ENCODE measurements around the gene DNAJC1. TPM values are rescaled to one million over a fixed set of nuclear protein-coding genes. Genes with fewer than 3 reads are reported as not detected.

DNAJC1 gene
- total and polyA plus RNA-seq, 2 of the 4 experiments (the other 2 are of a cell fraction) = 12.7 to 13.3 TPM

- TF ChIP-seq FOS (IDR thresholded peaks at IDR 0.05; ENCODE audit: low read depth, low read length) = no peak
- no peak for TF ChIP-seq ELK1 (IDR thresholded peaks at IDR 0.05; ENCODE audit: borderline replicate concordance, low read depth, low read length)
- no peak for TF ChIP-seq RFX5 (IDR thresholded peaks at IDR 0.05; ENCODE audit: low read depth, low read length)
- no peak for TF ChIP-seq CEBPB (IDR thresholded peaks at IDR 0.05; ENCODE audit: low read depth, low read length)
- TF ChIP-seq RAD21 (IDR thresholded peaks at IDR 0.05; ENCODE audit: low read length) = no peak
- no peak for TF ChIP-seq BHLHE40 (IDR thresholded peaks at IDR 0.05; ENCODE audit: low read depth, low read length)
- TF ChIP-seq POLR2A (IDR thresholded peaks at IDR 0.05; ENCODE audit: low read depth, low read length) = no peak
- no peak for TF ChIP-seq SMC3 (IDR thresholded peaks at IDR 0.05; ENCODE audit: low read depth, low read length)
- TF ChIP-seq USF2 (IDR thresholded peaks at IDR 0.05; ENCODE audit: low read depth, low read length) = no peak
- no peak for TF ChIP-seq CTCF (conservative IDR thresholded peaks at IDR 0.05; ENCODE audit: low read depth, low read length)
- no peak for TF ChIP-seq RCOR1 (IDR thresholded peaks at IDR 0.05; ENCODE audit: insufficient replicate concordance, low read length)
- TF ChIP-seq NFE2L2 (IDR thresholded peaks at IDR 0.05; ENCODE audit: low read depth, low read length) = no peak
- Histone ChIP-seq H2BK120ac (ENCODE audit: low read depth, low read length) (no peak overlapping the region), H3K9ac (ENCODE audit: low read depth, low read length) (no peak overlapping the region), H3K4me1 (ENCODE audit: control insufficient read depth, insufficient read depth, low read length) (no peaks in the 10 kb centered on the region), H3K14ac (replicated peaks; ENCODE audit: low read depth, low read length) (no peak overlapping the region), H3K36me3 (ENCODE audit: control insufficient read depth, insufficient read depth, low read length) (peaks cover 6% of the 10 kb centered on the region), H3K23ac (ENCODE audit: low read depth, low read length) (no peak overlapping the region), H4K5ac (ENCODE audit: low read depth, low read length) (no peak overlapping the region), H3K79me1 (ENCODE audit: low read depth in 1 of 2, low read length in 2 of 2) (no peaks in the 10 kb centered on the region), H2BK20ac (ENCODE audit: low read depth, low read length) (no peak overlapping the region), H3K56ac (ENCODE audit: extremely low read depth, insufficient read depth, low read length) (no peak overlapping the region), H2BK5ac (ENCODE audit: low read depth, low read length, poor library complexity, severe bottlenecking) (no peak overlapping the region), H3K9me1 (ENCODE audit: insufficient read depth, low read length) (no peaks in the 10 kb centered on the region), H3K18ac (ENCODE audit: low read depth, low read length) (no peak overlapping the region), H3K27me3 (ENCODE audit: control insufficient read depth, insufficient read depth, low read length) (no peaks in the 10 kb centered on the region), H3K4ac (ENCODE audit: low read depth, low read length) (no peak overlapping the region), H4K91ac (ENCODE audit: insufficient read depth, low read depth, low read length) (no peak overlapping the region), H4K8ac (ENCODE audit: low read depth in 2 of 2, low read length in 2 of 2) (no peak overlapping the region), H4K20me1 (ENCODE audit: insufficient read depth, low read length) (no peaks in the 10 kb centered on the region), H3K4me3 (ENCODE audit: insufficient read depth, low read depth, low read length) (no peak overlapping the region), H2AFZ (replicated peaks; ENCODE audit: low read length, poor library complexity) (no peak overlapping the region), H2BK15ac (ENCODE audit: low read depth, low read length) (no peak overlapping the region), H3K9me3 (ENCODE audit: control insufficient read depth, insufficient read depth, low read length) (no peaks in the 10 kb centered on the region), H3K4me2 (ENCODE audit: low read depth, low read length) (no peak overlapping the region), H2AK9ac (replicated peaks; ENCODE audit: low read depth, low read length, poor library complexity) (no peak overlapping the region), H2AK5ac (ENCODE audit: low read depth, low read length) (no peak overlapping the region), H3K27ac (ENCODE audit: insufficient read depth, low read length) (no peak overlapping the region)
- dilution Hi-C loops (cut with HindIII; ENCODE audit: low sequenced_read_pairs, unreplicated experiment) (no loop called here), in situ Hi-C loops (cut with MboI; ENCODE audit: low sequenced_read_pairs) (loop anchor here (25.0 kb wide), 1 partner anchor 662 kb away; no protein-coding TSS in a partner anchor), intact Hi-C loops (cut with micrococcal nuclease) (loop anchor here (5.0 kb wide), 1 partner anchor 203 kb away; no protein-coding TSS in a partner anchor)
- BruUV-seq (replicated peaks) = no TSS peak
- CTCF ChIA-PET = no interaction called here
- DNase-seq (peak; percentile 12), ATAC-seq (ENCODE audit: low read depth) (no peak)
- WGBS, 2 experiments (ENCODE audit: extremely low coverage in 2 of 2, insufficient read length in 1 of 2) = no CpG with 5 or more reads among the region's 3 CpGs
- POLR2A ChIA-PET (ENCODE audit: unreplicated experiment) = no interaction called here
These were observed 253.7 kb downstream of the DNAJC1 start for GRCh38 chr10:21749788-21750187.

Data from IMR-90 (cell line).